ENCODE measurements around the gene DNAH6. TPM values are rescaled to one million over a fixed set of nuclear protein-coding genes. Genes with fewer than 3 reads are reported as not detected.

DNAH6 gene
- total RNA-seq, 4 donors from 2014 or later: 0.04 to 0.67 (median 0.27) TPM

GRCh38 chr2:84776011-84776410, 259.7 kb downstream of the DNAH6 start:
- H3K36me3 ChIP-seq: no peaks in the 10 kb centered on the region
- no peak overlapping the region for H3K27ac ChIP-seq
- no peak for ATAC-seq
- 13 to 57% methylated on average over 1 of the region's 1 CpG for WGBS, 2 donors (ENCODE audit: low coverage in 1 of 2)
- TF ChIP-seq EP300 (IDR thresholded peaks at IDR 0.05) (no peak), POLR2A (IDR thresholded peaks at IDR 0.05) (no peak), CTCF (IDR thresholded peaks at IDR 0.05) (no peak), POLR2AphosphoS5 (IDR thresholded peaks at IDR 0.05) (no peak)
- H3K27me3 ChIP-seq: no peaks in the 10 kb centered on the region
- H3K9me3 ChIP-seq: peaks cover 0 to 47% (median 0%) of the 10 kb centered on the region in 3 donors
- no peaks in the 10 kb centered on the region for H3K4me1 ChIP-seq
- no peak overlapping the region for H3K4me3 ChIP-seq

GRCh38 chr2:84778911-84779690, 262.8 kb downstream of the DNAH6 start:
- Histone ChIP-seq H3K27ac (no peak overlapping the region), H3K27me3 (no peaks in the 10 kb centered on the region), H3K4me3 (no peak overlapping the region), H3K9me3 (peaks cover 0 to 20% (median 0%) of the 10 kb centered on the region in 3 donors), H3K36me3 (no peaks in the 10 kb centered on the region), H3K4me1 (no peaks in the 10 kb centered on the region)
- TF ChIP-seq POLR2A (IDR thresholded peaks at IDR 0.05) (no peak), POLR2AphosphoS5 (IDR thresholded peaks at IDR 0.05) (no peak), EP300 (IDR thresholded peaks at IDR 0.05) (no peak), CTCF (IDR thresholded peaks at IDR 0.05) (no peak)
- 80 to 85% methylated on average over 1 of the region's 1 CpG for WGBS, 2 donors (ENCODE audit: low coverage in 1 of 2)
- ATAC-seq: no peak

- no peaks in the 10 kb centered on the region for H3K4me1 ChIP-seq
- no peak for ATAC-seq
- 64 to 65% methylated on average over 3 of the region's 3 CpGs for WGBS, 2 donors (ENCODE audit: low coverage in 1 of 2)
- peaks cover 0 to 13% (median 0%) of the 10 kb centered on the region in 3 donors for H3K9me3 ChIP-seq
- no peak overlapping the region for H3K27ac ChIP-seq
- H3K36me3 ChIP-seq: no peaks in the 10 kb centered on the region
- no peak for TF ChIP-seq EP300 (IDR thresholded peaks at IDR 0.05)
- TF ChIP-seq POLR2AphosphoS5 (IDR thresholded peaks at IDR 0.05): no peak
- TF ChIP-seq CTCF (IDR thresholded peaks at IDR 0.05): no peak
- TF ChIP-seq POLR2A (IDR thresholded peaks at IDR 0.05): no peak
- no peaks in the 10 kb centered on the region for H3K27me3 ChIP-seq
- H3K4me3 ChIP-seq: no peak overlapping the region
These were observed 263.5 kb downstream of the DNAH6 start for GRCh38 chr2:84779781-84780180.

- Histone ChIP-seq H3K36me3 (no peaks in the 10 kb centered on the region), H3K4me1 (no peaks in the 10 kb centered on the region), H3K9me3 (no peaks in the 10 kb centered on the region), H3K4me3 (no peak overlapping the region), H3K27ac (no peak overlapping the region), H3K27me3 (no peaks in the 10 kb centered on the region)
- TF ChIP-seq EP300 (IDR thresholded peaks at IDR 0.05) (no peak), POLR2AphosphoS5 (IDR thresholded peaks at IDR 0.05) (no peak), CTCF (IDR thresholded peaks at IDR 0.05) (no peak), POLR2A (IDR thresholded peaks at IDR 0.05) (no peak)
- 88 to 94% methylated on average over 3 of the region's 3 CpGs for WGBS, 2 donors (ENCODE audit: low coverage in 1 of 2)
- no peak for ATAC-seq
These were observed 265.8 kb downstream of the DNAH6 start for GRCh38 chr2:84781942-84782716.

Data from gastroesophageal sphincter (tissue), 4 donors.